GM08714 (cell line): Measurements from ENCODE around the gene CDKAL1.

Experiments
- H3K4me3 ChIP-seq: fragments of 200-500 bp; sonication (Bioruptor generic); 2 replicates; pipeline ENCODE4 v1.5.1; 2014; ENCODE audit warnings: mild to moderate bottlenecking, low read length, inconsistent platforms
- ZNF274 ChIP-seq: IDR thresholded peaks from 2 replicates; pipeline ENCODE4 v1.6.1; 2012; ENCODE audit warnings: mild to moderate bottlenecking, low read depth, low read length

The CDKAL1 gene

DNA sequence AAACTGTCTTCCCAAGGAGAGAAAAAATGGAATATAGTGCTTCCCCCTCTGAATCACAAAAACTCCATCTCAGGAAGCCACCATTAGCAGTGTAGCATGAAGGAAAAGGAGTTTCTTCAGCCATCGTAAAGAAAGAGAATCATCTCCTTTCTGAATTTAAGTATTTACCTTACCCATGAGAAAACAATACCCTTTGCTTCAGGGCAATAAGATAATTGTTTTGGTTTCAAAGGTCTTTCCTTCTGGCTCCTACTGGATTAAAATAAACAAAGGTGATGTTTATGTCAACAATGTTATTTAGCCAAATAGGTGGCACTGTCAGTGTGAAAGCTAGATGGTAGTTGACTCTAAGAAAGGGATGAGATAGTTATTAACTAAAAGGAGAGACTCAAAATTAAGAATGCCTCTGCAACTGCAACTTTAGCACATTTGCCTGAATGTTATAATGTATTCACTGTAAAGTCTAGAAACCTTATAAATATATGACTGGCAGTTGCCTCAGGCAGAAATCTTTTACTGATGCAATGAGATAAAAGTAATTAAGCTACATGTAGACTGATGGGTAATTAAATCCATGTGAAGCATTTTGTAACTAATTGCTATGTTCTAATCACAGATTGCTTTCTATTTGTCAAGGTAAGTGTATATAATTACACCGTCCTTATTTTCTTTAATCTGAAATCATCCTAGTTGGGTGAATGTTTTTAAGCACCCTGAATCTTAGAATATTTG, 399.0 kb downstream of the CDKAL1 start:
- TF ChIP-seq ZNF274 = no peak
- H3K4me3 ChIP-seq = no peak overlapping the region

DNA sequence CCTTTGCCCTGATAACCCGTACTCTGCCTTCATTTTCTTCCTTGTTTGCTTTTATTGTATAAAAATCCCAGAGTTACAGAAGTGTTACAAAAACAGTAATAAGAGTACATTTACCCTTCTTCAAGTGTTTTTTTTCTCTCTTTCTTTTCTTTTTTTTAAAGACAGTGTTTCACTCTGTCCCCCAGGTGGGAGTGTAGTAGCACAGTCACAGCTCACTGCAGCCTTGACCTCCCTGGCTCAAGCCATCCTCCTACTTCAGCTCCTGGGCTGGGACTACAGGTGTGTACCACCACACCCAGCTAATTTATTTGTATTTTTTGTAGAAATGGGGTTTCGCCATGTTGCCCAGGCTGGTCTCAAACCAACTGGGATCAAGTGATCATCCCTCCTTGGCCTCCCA, 402.7 kb downstream of the CDKAL1 start:
- no peak overlapping the region for H3K4me3 ChIP-seq
- no peak for TF ChIP-seq ZNF274

DNA sequence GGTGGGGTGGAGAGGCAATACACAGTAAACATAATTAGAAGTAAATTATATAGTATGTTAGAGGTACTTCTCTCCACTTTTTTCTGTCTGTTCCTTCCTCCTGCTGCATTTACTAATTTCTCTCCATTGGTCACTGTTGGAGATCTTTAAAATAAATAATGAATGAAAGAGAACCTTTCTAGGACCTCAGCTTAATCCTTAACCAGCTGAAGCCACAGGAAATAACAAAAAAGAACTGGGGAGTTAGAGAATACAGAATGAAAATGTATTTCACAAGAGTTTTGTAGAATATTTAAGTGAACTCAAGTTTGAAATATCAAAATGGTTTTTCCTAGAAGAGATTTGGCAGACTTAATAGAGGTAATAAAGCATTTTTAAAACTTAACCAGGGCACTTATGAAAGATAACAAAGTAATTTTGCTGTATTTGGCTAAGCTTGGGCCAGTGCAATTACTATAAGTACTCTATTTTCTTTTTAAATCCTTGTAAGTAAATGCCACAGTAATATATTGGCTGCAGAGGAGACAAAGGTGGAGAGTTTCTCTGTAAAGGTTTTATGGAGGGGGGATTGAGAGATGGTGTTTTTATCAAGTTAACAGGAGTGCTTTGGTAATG, 405.0 kb downstream of the CDKAL1 start:
- no peak overlapping the region; the same call in 1 of the 2 replicates for H3K4me3 ChIP-seq
- TF ChIP-seq ZNF274 = no peak

DNA sequence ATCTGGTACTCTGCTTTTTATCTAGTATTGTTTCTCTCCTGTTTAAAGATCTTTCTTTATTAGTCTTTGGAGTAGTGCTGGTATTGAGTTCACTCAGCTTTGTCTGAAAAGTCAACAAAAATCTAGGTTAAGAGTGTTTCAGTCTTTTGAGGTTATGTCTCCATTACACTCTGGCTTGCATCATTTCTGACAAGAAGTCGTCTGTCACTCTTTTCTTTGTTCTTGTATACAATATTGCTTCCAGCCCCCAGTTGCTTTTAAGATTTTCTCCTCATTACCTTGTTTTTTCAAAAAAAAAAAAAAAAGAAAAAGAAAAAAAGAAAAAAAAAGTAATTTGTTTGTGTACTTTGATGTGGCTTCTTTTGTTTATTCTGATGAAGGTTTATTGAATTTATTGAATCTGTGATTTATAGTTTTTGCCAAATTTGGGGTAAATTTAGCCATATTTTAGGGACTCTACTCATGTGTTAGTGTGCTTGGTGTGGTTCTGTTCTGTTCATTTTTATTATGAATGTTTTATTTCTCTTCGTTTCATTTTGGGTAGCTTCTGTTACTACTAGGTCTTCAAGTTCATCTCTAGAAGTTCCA, 408.9 kb downstream of the CDKAL1 start:
- H3K4me3 ChIP-seq = no peak overlapping the region
- no peak for TF ChIP-seq ZNF274

- H3K4me3 ChIP-seq = no peak overlapping the region
- TF ChIP-seq ZNF274 = no peak
Observed at GRCh38 chr6:20943922-20944321, 409.7 kb downstream of the CDKAL1 start.

- no peak overlapping the region for H3K4me3 ChIP-seq
- TF ChIP-seq ZNF274 = no peak
Observed at GRCh38 chr6:20946022-20946421, 411.8 kb downstream of the CDKAL1 start.

DNA sequence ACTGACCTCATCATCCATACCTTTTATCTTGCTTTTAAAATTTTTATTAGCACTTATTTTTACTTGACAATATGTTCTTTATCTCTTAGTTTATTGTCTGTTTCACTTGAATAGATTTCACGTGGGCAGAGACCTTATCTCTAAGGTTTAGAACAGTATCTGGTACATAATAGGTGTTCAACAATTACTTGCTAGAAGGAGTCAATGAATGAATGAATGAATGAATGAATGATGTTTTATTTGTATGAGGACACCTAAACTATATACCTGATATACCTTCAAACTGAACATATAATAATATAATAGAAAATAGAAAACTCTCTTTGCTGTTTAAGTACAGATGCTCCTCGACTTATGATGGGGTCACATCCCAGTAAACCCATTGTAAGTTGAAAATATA, 412.6 kb downstream of the CDKAL1 start:
- no peak for TF ChIP-seq ZNF274
- H3K4me3 ChIP-seq = no peak overlapping the region

DNA sequence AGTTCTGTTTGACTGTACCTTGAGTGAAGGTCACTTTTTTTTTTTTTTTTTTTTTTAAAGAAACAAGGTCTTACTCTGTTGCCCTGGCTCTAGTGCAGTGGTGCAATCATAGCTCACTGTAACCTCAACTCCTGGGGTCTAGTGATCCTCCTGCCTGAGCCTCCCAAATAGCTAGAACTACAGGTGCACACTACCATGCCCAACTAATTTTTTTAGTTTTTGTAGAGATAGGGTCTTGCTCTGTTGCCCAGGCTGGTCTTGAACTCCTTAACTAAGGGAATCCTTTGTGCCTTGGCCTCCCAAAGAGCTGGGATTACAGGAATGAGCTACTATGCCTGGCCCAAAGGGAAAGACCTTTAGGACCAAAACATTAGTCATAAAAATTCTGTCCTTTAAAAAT, 413.7 kb downstream of the CDKAL1 start:
- no peak for TF ChIP-seq ZNF274
- no peak overlapping the region for H3K4me3 ChIP-seq

DNA sequence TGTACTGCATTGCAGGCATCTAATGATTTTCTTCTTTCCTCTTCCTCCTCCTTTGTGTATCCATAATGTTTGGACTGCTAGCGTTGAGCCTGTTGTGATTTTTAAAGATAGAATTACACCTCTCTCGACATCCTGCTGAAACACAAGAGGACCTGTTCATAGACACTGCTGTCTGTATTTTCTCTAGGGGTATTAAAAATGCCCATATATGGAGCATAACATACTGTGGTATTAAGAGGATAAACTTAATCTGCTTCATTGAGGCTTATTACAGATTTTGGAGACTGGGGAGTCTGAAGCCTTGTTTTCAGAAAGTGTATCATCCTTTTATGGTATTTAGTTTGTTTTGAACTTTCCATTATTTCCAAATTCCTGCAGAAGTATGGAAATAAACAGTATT, 414.3 kb downstream of the CDKAL1 start:
- no peak for TF ChIP-seq ZNF274
- H3K4me3 ChIP-seq = no peak overlapping the region

- H3K4me3 ChIP-seq = no peak overlapping the region
- TF ChIP-seq ZNF274 = no peak
Observed at GRCh38 chr6:20949138-20949537, 414.9 kb downstream of the CDKAL1 start.

- no peak overlapping the region for H3K4me3 ChIP-seq
- no peak for TF ChIP-seq ZNF274
Observed at GRCh38 chr6:20952699-20953474, 418.6 kb downstream of the CDKAL1 start.

- H3K4me3 ChIP-seq = no peak overlapping the region
- TF ChIP-seq ZNF274 = no peak
Observed at GRCh38 chr6:20954315-20954714, 420.1 kb downstream of the CDKAL1 start.

GRCh38 chr6:20955131-20955530, 420.9 kb downstream of the CDKAL1 start:
- no peak overlapping the region for H3K4me3 ChIP-seq
- TF ChIP-seq ZNF274 = no peak

DNA sequence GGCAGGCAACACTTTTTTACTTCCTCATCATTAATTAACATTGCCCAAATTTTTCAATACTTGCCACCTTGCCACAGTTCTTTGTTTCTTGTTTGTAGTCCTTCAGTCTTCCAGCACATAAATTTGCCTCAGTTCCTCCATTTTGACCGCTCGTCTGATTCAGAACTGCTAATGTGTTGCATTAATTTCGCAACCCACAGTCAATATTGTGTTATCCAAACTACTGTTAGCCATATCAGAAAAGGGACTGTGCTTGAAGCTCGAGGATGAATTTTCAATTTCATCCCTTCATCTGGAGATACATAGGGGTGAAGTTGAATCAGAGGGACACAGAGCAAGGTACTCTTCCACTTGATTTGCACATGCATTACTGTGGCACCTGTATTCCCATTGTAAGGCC, 421.5 kb downstream of the CDKAL1 start:
- no peak for TF ChIP-seq ZNF274
- H3K4me3 ChIP-seq = no peak overlapping the region

DNA sequence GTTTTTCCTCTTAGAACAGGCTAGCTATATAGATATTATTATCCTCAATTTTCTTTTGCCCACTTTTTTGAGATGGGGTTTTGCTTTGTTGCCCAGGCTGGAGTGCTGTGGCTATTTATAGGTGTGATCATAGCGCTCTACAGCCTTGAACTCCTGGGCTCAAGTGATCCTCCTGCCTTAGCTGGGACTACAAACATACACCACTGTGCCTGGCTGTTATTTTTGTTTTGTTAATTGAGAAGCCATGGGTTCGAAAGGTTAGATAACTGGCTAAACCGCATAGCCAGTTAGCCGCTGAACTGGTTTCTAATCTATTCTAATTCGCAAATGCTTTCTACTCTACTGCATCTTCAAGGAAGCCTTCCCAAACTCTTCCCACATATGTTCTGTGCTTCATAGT, 425.8 kb downstream of the CDKAL1 start:
- H3K4me3 ChIP-seq = no peak overlapping the region
- no peak for TF ChIP-seq ZNF274

DNA sequence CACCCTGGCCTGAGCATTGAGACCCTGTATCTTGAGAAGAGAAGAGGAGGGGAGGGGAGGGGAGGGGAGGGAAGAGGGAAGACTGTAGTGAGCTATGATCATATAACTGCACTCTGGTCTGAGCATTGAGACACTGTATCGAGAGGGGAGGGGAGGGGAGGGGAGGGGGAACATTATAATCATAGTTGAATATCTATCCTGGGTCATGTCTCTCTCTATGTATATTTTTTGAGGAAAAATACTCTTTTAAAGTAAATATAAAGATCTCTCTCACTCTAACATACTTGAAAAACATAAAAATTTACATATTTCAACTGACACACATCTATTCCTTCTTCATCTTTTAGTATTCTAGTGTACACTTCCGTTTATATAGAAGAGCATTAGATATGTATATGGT, 431.0 kb downstream of the CDKAL1 start:
- no peak for TF ChIP-seq ZNF274

More for the DNA sequence above, 431.0 kb downstream of the CDKAL1 start:
- H3K4me3 ChIP-seq = no peak overlapping the region
